KMS-11 (cell line): ENCODE data around the gene TMOD1.

Experiments
- H2AFZ ChIP-seq: fragments of 200-600 bp; sonication (generic); 2 replicates; pipeline ENCODE4 v1.6.1; 2016; ENCODE audit warnings: antibody characterized with exemption, mixed run types, low read depth
- H3K27ac ChIP-seq: fragments of 200-600 bp; sonication (generic); 2 replicates; pipeline ENCODE4 v1.6.1; 2016; ENCODE audit warnings: mild to moderate bottlenecking, mixed run types
- H3K27me3 ChIP-seq: fragments of 200-600 bp; sonication (generic); 2 replicates; pipeline ENCODE4 v1.6.1; 2017; ENCODE audit warnings: mild to moderate bottlenecking, low read depth, mixed run types, moderate library complexity; ENCODE audit not compliant: insufficient read depth
- H3K36me3 ChIP-seq: fragments of 200-600 bp; sonication (generic); 2 replicates; pipeline ENCODE4 v1.6.1; 2017; ENCODE audit warnings: mild to moderate bottlenecking, mixed run types; ENCODE audit not compliant: insufficient read depth
- H3K4me1 ChIP-seq: fragments of 200-600 bp; sonication (generic); 2 replicates; pipeline ENCODE4 v1.6.1; 2016; ENCODE audit warnings: mild to moderate bottlenecking, low read depth, mixed run types; ENCODE audit not compliant: poor library complexity, severe bottlenecking
- H3K4me2 ChIP-seq: fragments of 200-600 bp; sonication (generic); 2 replicates; pipeline ENCODE4 v1.7.0; 2016; ENCODE audit warnings: mild to moderate bottlenecking, mixed run types
- H3K4me3 ChIP-seq: fragments of 200-600 bp; sonication (generic); IDR thresholded peaks from 2 replicates; pipeline ENCODE4 v1.6.1; 2017; ENCODE audit warnings: low read depth, low read length, mixed read lengths; ENCODE audit not compliant: insufficient read depth
- H3K79me2 ChIP-seq: fragments of 200-600 bp; sonication (generic); 2 replicates; pipeline ENCODE4 v1.6.1; 2016; ENCODE audit warnings: low read depth, mixed run types; ENCODE audit not compliant: insufficient read depth
- H3K9ac ChIP-seq: fragments of 200-600 bp; sonication (generic); 2 replicates; pipeline ENCODE4 v1.6.1; 2016; ENCODE audit warnings: mild to moderate bottlenecking, mixed run types
- H4K20me1 ChIP-seq: fragments of 200-600 bp; sonication (generic); 2 replicates; pipeline ENCODE4 v1.6.1; 2016; ENCODE audit warnings: mild to moderate bottlenecking, mixed run types; ENCODE audit not compliant: insufficient read depth
- TF ChIP-seq, protein P1 (sequence below): fragments of 200-600 bp; sonication (generic); conservative IDR thresholded peaks from 2 replicates; pipeline ENCODE4 v1.6.1; 2017; ENCODE audit warnings: low read depth, mild to moderate bottlenecking, antibody characterized with exemption, low read length, moderate library complexity, mixed read lengths

The TMOD1 gene

DNA sequence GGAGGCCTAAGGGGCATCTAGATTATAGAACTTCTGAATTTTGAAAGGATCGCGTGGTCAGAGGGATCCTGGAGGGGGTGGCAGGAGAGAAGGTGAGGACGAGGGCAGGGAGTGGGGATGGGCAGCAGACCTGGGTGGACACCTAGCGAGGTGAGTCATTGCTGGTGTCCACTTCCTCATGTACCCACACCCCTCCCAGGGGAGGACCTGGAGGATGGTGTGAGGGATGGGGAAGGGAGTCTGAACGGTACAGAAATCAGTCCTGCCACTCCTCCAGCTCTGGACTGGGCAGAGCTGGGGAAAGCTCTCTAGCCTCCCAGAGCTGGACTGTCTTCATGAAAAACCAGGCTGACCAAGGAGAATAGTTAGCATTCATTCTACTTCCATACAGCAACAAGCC is 46.9 kb downstream of the TMOD1 start:
- TF ChIP-seq, protein P1, sequence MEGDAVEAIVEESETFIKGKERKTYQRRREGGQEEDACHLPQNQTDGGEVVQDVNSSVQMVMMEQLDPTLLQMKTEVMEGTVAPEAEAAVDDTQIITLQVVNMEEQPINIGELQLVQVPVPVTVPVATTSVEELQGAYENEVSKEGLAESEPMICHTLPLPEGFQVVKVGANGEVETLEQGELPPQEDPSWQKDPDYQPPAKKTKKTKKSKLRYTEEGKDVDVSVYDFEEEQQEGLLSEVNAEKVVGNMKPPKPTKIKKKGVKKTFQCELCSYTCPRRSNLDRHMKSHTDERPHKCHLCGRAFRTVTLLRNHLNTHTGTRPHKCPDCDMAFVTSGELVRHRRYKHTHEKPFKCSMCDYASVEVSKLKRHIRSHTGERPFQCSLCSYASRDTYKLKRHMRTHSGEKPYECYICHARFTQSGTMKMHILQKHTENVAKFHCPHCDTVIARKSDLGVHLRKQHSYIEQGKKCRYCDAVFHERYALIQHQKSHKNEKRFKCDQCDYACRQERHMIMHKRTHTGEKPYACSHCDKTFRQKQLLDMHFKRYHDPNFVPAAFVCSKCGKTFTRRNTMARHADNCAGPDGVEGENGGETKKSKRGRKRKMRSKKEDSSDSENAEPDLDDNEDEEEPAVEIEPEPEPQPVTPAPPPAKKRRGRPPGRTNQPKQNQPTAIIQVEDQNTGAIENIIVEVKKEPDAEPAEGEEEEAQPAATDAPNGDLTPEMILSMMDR = no peak
- Histone ChIP-seq H4K20me1 (no peaks in the 10 kb centered on the region), H3K79me2 (no peaks in the 10 kb centered on the region), H3K4me3 (no peak overlapping the region), H2AFZ (no peak overlapping the region), H3K36me3 (no peaks in the 10 kb centered on the region), H3K4me2 (no peak overlapping the region), H3K27ac (no peak overlapping the region), H3K27me3 (no peaks in the 10 kb centered on the region), H3K9ac (no peak overlapping the region), H3K4me1 (no peaks in the 10 kb centered on the region)

DNA sequence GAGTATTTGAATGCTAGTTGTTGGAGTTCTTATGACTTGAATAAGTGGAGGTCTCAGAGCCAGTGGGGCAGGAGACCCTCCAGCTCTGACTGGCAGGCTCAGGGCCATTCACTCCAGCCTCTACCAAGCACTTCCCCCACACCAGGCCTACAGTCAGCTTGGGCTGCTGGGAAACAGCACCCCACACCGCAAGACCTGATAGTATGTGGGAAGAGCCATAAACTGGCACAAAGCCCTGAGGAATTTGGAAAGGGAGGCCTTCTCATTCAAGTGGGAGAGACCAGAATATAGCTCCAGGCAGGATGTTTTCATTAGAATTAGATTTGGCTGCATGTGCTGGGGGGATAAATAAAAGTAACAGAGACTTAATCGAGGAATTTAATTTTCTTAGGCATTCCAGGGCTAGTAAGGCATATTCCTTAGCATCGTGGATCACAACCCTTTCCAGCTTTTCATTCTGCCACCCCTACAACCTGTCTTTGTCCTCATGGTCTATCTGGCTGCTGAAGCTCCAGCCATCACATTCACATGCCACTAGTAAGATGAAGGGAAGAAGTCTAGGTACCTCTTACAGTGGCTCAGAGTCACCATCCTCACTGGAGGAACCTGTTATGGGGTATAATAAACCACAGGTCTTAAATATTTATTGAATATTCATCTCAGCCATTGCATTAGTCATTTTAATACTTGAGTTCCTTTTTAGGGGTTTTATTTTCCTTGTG is 47.5 kb downstream of the TMOD1 start:
- Histone ChIP-seq H2AFZ (no peak overlapping the region), H3K36me3 (no peaks in the 10 kb centered on the region), H4K20me1 (no peaks in the 10 kb centered on the region), H3K4me3 (no peak overlapping the region), H3K27me3 (no peaks in the 10 kb centered on the region), H3K9ac (no peak overlapping the region), H3K79me2 (no peaks in the 10 kb centered on the region), H3K27ac (no peak overlapping the region), H3K4me2 (no peak overlapping the region), H3K4me1 (no peaks in the 10 kb centered on the region)
- TF ChIP-seq, protein P1 = no peak

DNA sequence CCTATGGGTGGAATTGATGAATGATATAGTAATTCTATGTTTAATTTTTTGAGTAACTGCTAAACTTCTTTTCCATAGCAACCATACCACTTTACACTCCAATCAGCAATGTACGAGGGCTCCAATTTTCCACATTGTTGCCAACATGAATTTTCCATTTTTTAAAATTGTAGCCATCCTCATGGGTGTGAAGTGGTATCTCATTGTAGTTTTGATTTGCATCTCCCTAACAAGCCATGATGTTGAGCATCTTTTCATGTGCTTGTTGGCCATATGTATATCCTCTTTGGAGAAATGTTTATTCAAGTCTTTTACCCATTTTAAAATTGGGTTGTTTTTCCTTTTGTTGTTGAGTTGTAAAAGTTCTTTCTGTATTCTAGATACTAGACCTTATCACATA is 48.9 kb downstream of the TMOD1 start:
- Histone ChIP-seq H3K9ac (no peak overlapping the region), H2AFZ (no peak overlapping the region), H3K4me2 (no peak overlapping the region), H3K27ac (no peak overlapping the region), H4K20me1 (no peaks in the 10 kb centered on the region), H3K27me3 (no peaks in the 10 kb centered on the region), H3K36me3 (no peaks in the 10 kb centered on the region), H3K4me3 (no peak overlapping the region), H3K4me1 (no peaks in the 10 kb centered on the region), H3K79me2 (no peaks in the 10 kb centered on the region)
- TF ChIP-seq, protein P1 = no peak

DNA sequence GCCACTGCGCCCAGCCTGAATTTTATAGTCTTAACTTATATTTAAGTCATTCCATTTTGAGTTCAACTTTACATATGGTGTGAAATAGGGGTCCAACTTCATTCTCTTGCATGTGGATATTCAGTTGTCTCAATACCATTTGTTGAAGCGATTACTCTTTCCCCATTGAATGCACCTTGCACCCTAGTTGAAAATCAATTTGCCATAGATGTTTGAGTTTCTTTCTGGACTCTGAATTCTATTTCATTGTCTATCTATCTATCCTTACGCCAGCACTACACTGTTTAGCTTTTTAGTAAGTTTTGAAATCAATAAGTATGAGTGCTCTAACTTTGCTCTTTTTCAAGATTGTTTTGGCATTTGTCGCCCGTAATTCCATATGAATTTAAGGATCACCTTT is 49.8 kb downstream of the TMOD1 start:
- no peaks in the 10 kb centered on the region for H3K79me2 ChIP-seq
- no peaks in the 10 kb centered on the region for H3K4me1 ChIP-seq
- no peak overlapping the region for H3K9ac ChIP-seq
- H3K27me3 ChIP-seq = no peaks in the 10 kb centered on the region
- no peaks in the 10 kb centered on the region for H4K20me1 ChIP-seq
- no peaks in the 10 kb centered on the region for H3K36me3 ChIP-seq
- H3K4me3 ChIP-seq = no peak overlapping the region
- no peak overlapping the region for H2AFZ ChIP-seq
- H3K27ac ChIP-seq = no peak overlapping the region
- TF ChIP-seq, protein P1 = no peak
- H3K4me2 ChIP-seq = no peak overlapping the region
